SK-N-SH (cell line): ENCODE measurements around the gene SYNDIG1L. TPM values are rescaled to one million over a fixed set of nuclear protein-coding genes. Genes with fewer than 3 reads are reported as not detected.

Source experiments
- CTCF ChIA-PET: fragments of 300-600, 350-600 bp; formaldehyde crosslinking; extraction: SDS; loops from one replicate; lab custom pipeline; 2021; lab: Yijun Ruan, JAX
- POLR2A ChIA-PET: fragments of 350-600 bp; sonication (Branson Sonifier 250); formaldehyde crosslinking; extraction: SDS; loops from one replicate; lab custom pipeline; 2020; ENCODE audit warnings: antibody characterized with exemption, inconsistent platforms; lab: Yijun Ruan, JAX
- DNase-seq: peaks from one replicate; pipeline ENCODE4 v3.0.0; 2012
- H2AFZ ChIP-seq: fragments of 200-600 bp; sonication (generic); 2 replicates; pipeline ENCODE4 v1.8.1; 2016; ENCODE audit warnings: antibody characterized with exemption, mild to moderate bottlenecking, low read depth
- H3F3A ChIP-seq: fragments of 200-600 bp; sonication (generic); replicated peaks from 2 replicates; pipeline ENCODE3; 2016; ENCODE audit warnings: antibody characterized with exemption, mild to moderate bottlenecking; ENCODE audit not compliant: insufficient read depth
- H3K27ac ChIP-seq, 2 experiments: fragments of 200-500 bp in 1 of 2; fragments of 200-600 bp in 1 of 2; sonication (Bioruptor generic) in 1 of 2; sonication (generic), shearing (Covaris generic) in 1 of 2; 2 replicates each; pipeline versions ENCODE4 v1.5.1 to v1.6.1; 2014 to 2016; ENCODE audit warnings: low read depth in 2 of 2, inconsistent platforms in 1 of 2, low read length in 1 of 2, mild to moderate bottlenecking in 1 of 2, mixed read lengths in 1 of 2
- H3K27me3 ChIP-seq: fragments of 200-600 bp; sonication (generic), shearing (Covaris generic); 2 replicates; pipeline ENCODE4 v1.6.1; 2016; ENCODE audit warnings: mixed run types; ENCODE audit not compliant: insufficient read depth
- H3K36me3 ChIP-seq, 2 experiments: fragments of 200-500 bp in 1 of 2; fragments of 200-600 bp in 1 of 2; sonication (Bioruptor generic) in 1 of 2; sonication (generic) in 1 of 2; replicated peaks in 1 of 2; 2 replicates each; pipeline versions ENCODE3 to v1.5.1; 2014 to 2016; ENCODE audit warnings: low read length in 1 of 2, mild to moderate bottlenecking in 1 of 2; ENCODE audit not compliant: insufficient read depth in 2 of 2, control insufficient read depth in 1 of 2
- H3K4me1 ChIP-seq, 2 experiments: fragments of 200-500 bp in 1 of 2; fragments of 200-600 bp in 1 of 2; sonication (Bioruptor generic) in 1 of 2; sonication (generic), shearing (Covaris generic) in 1 of 2; 2 replicates each; pipeline versions ENCODE4 v1.5.1 to v1.6.1; 2014 to 2016; ENCODE audit warnings: low read depth in 1 of 2, low read length in 1 of 2, mixed run types in 1 of 2; ENCODE audit not compliant: insufficient read depth in 2 of 2, control insufficient read depth in 1 of 2
- H3K4me2 ChIP-seq: fragments of 200-600 bp; sonication (generic), shearing (Covaris generic); 2 replicates; pipeline ENCODE4 v1.6.1; 2017; ENCODE audit warnings: mixed run types
- H3K4me3 ChIP-seq, 2 experiments: fragments of 200-500 bp in 1 of 2; fragments of 200-600 bp in 1 of 2; sonication (Bioruptor generic) in 1 of 2; sonication (generic), shearing (Covaris generic) in 1 of 2; 2 replicates each; pipeline versions ENCODE4 v1.5.1 to v1.8.1; 2014 to 2016; ENCODE audit warnings: low read depth in 2 of 2, inconsistent platforms in 1 of 2, low read length in 1 of 2, mild to moderate bottlenecking in 1 of 2, mixed read lengths in 1 of 2, moderate library complexity in 1 of 2
- H3K79me2 ChIP-seq: fragments of 200-600 bp; sonication (generic); 2 replicates; pipeline ENCODE4 v1.8.1; 2017; ENCODE audit warnings: mild to moderate bottlenecking; ENCODE audit not compliant: insufficient read depth
- H3K9ac ChIP-seq: fragments of 200-600 bp; sonication (generic); 2 replicates; pipeline ENCODE4 v1.6.1; 2017; ENCODE audit warnings: mixed run types
- H3K9me2 ChIP-seq: fragments of 200-600 bp; sonication (generic); 2 replicates; pipeline ENCODE4 v1.6.1; 2017; ENCODE audit warnings: mixed run types
- H3K9me3 ChIP-seq: fragments of 200-600 bp; sonication (generic); 2 replicates; pipeline ENCODE4 v1.6.1; 2017; ENCODE audit warnings: mixed run types, mild to moderate bottlenecking, moderate library complexity
- H4K20me1 ChIP-seq: fragments of 200-600 bp; sonication (generic); 2 replicates; pipeline ENCODE4 v1.6.1; 2017; ENCODE audit warnings: mild to moderate bottlenecking, mixed run types; ENCODE audit not compliant: insufficient read depth
- CTCF ChIP-seq: fragments of 200-600 bp; sonication (generic); IDR thresholded peaks from 2 replicates; pipeline ENCODE4 v1.6.1; 2017; ENCODE audit warnings: antibody characterized with exemption, mild to moderate bottlenecking, moderate library complexity
- EZH2phosphoT487 ChIP-seq: fragments of 200-600 bp; sonication (generic); IDR thresholded peaks from 2 replicates; pipeline ENCODE4 v1.6.1; 2017; ENCODE audit warnings: low read depth, mixed run types, mild to moderate bottlenecking, antibody characterized with exemption, moderate library complexity, borderline replicate concordance
- FOXM1 ChIP-seq: IDR thresholded peaks from 2 replicates; pipeline ENCODE4 v1.4.0; 2012; ENCODE audit warnings: low read depth, mild to moderate bottlenecking
- JUND ChIP-seq: IDR thresholded peaks from 2 replicates; pipeline ENCODE4 v1.4.0; 2012
- MAX ChIP-seq: IDR thresholded peaks from 2 replicates; pipeline ENCODE4 v1.4.0; 2012; ENCODE audit warnings: low read depth
- NRF1 ChIP-seq: IDR thresholded peaks from 2 replicates; pipeline ENCODE4 v1.6.1; 2012; ENCODE audit warnings: low read depth, mild to moderate bottlenecking, low read length
- PBX3 ChIP-seq: IDR thresholded peaks from 2 replicates; pipeline ENCODE4; 2012
- REST ChIP-seq: IDR thresholded peaks from 2 replicates; pipeline ENCODE4 v1.6.1; 2012; ENCODE audit warnings: mild to moderate bottlenecking, low read depth, low read length, moderate library complexity
- RFX5 ChIP-seq: IDR thresholded peaks from 2 replicates; pipeline ENCODE4 v1.6.1; 2012; ENCODE audit warnings: mild to moderate bottlenecking, improper control_type of control experiment, low read length
- USF1 ChIP-seq: IDR thresholded peaks from 2 replicates; pipeline ENCODE4 v1.4.0; 2012; ENCODE audit warnings: low read depth, borderline replicate concordance
- YY1 ChIP-seq: IDR thresholded peaks from 2 replicates; pipeline ENCODE4 v1.4.0; 2012; ENCODE audit warnings: low read depth, mild to moderate bottlenecking
- WGBS: methylation state at CpG from one replicate; pipeline ENCODE4 v1.1.6; 2017; ENCODE audit warnings: low lambda C conversion rate; 5-methylcytosine and 5-hydroxymethylcytosine counted together
- polyA plus RNA-seq, 3 experiments: library from polyadenylated mRNA; depleted of rRNA; stranded (reverse); fragments of >200 nt; gene quantifications; 2 replicates each; pipeline ENCODE4 v1.2.3, GENCODE V29; 2012

Gene SYNDIG1L
- polyA plus RNA-seq, 1 of the 3 experiments (the other 2 are of a cell fraction): not detected

GRCh38 chr14:74421981-74422380 is 4.0 kb downstream of the SYNDIG1L start:
- Histone ChIP-seq H3F3A (no peaks in the 10 kb centered on the region), H3K9me2 (no peaks in the 10 kb centered on the region), H2AFZ (no peak overlapping the region), H3K4me3 (no peak overlapping the region), H4K20me1 (no peaks in the 10 kb centered on the region), H3K9me3 (no peaks in the 10 kb centered on the region), H3K27me3 (peaks cover 8% of the 10 kb centered on the region), H3K79me2 (no peaks in the 10 kb centered on the region), H3K4me1 (peaks cover 0 to 6% of the 10 kb centered on the region in 2 experiments; a peak in 1 of 4 replicates), H3K27ac (no peak overlapping the region), H3K9ac (no peak overlapping the region), H3K4me2 (no peak overlapping the region), H3K36me3 (no peaks in the 10 kb centered on the region)
- ChIA-PET CTCF (no interaction called here), POLR2A (no interaction called here)
- DNase-seq: no peak
- 48% methylated on average over 5 of the region's 5 CpGs for WGBS
- TF ChIP-seq USF1: no peak
- no peak for TF ChIP-seq FOXM1
- no peak for TF ChIP-seq YY1
- no peak for TF ChIP-seq RFX5
- no peak for TF ChIP-seq JUND
- no peak for TF ChIP-seq PBX3
- TF ChIP-seq REST: no peak
- no peak for TF ChIP-seq MAX
- TF ChIP-seq EZH2phosphoT487: no peak
- TF ChIP-seq CTCF: no peak
- TF ChIP-seq NRF1: no peak
